Right cardiac atrium (tissue), 5 donors: ENCODE results near the gene DAPK1. TPM values are rescaled to one million over a fixed set of nuclear protein-coding genes. Genes with fewer than 3 reads are reported as not detected.

Experiments
- ATAC-seq, 2 donors: fragments of 200-7000 bp; cut with Tn5 transposase; one replicate each; pipeline versions ENCODE4 v1.8.0 to v1.9.1; 2020; ENCODE audit warnings: moderate library complexity in 2 of 2, mild to moderate bottlenecking in 1 of 2
- DNase-seq, 3 donors: peaks; one replicate each; pipeline ENCODE4 v3.0.0-alpha.2; 2020
- H3K27ac ChIP-seq: one replicate; pipeline ENCODE4 v1.5.1; 2013; ENCODE audit warnings: mild to moderate bottlenecking, low read length, control low read depth, moderate library complexity
- H3K27me3 ChIP-seq: one replicate; pipeline ENCODE4 v1.6.1; 2013; ENCODE audit not compliant: control insufficient read depth, insufficient read depth
- H3K4me1 ChIP-seq: one replicate; pipeline ENCODE4 v1.6.1; 2013; ENCODE audit warnings: low read length; ENCODE audit not compliant: control insufficient read depth, insufficient read depth
- H3K4me3 ChIP-seq: one replicate; pipeline ENCODE4 v1.5.1; 2013; ENCODE audit warnings: low read length, control low read depth
- H3K9me3 ChIP-seq: one replicate; pipeline ENCODE4 v1.6.1; 2013; ENCODE audit warnings: low read length; ENCODE audit not compliant: control insufficient read depth
- WGBS: extraction: QIAGEN DNeasy Blood & Tissue Kit; methylation state at CpG from one replicate; pipeline ENCODE4 v1.1.7; 2013; 5-methylcytosine and 5-hydroxymethylcytosine counted together
- intact Hi-C, 4 donors: fragments of 100-400 bp; cut with DNase I; formaldehyde crosslinking; loops; one replicate each; pipeline versions ENCODE4 v1.11.0 to v1.14.0; 2022 to 2023
- polyA plus RNA-seq: library from polyadenylated mRNA; stranded (reverse); fragments of 200-250 nt; gene quantifications from one replicate; pipeline ENCODE4 v1.2.3, GENCODE V29; 2013
- total RNA-seq, 4 donors: library from RNA; stranded (reverse); fragmentation: NEBNext Ultra II Directional; extraction: Animal tissue kit (Norgen Biotek cat#: 25700); gene quantifications; one replicate each; pipeline ENCODE4 v1.2.1, GENCODE V29; 2021
- donor health status: healthy with polysubstance abuse.
- donor health status: DM: no; HTN: yes; CAD: no.
- donor health status: DM: no; HTN: no; CAD: no.
- donor health status: DM: no; HTN: yes; CAD: no; lungs with severe emphysema.
- donor health status: DM: yes; HTN: yes; CAD: no.

Gene DAPK1
- total and polyA plus RNA-seq, 5 donors: 5.2 to 20.1 (median 18.5) TPM

- intact Hi-C loops: loop anchor here in 1 of 4 donors (10.0 kb wide), 1 partner anchor 141 kb away; the partner anchor contains the start of gene DAPK1
- no peak overlapping the region for H3K4me3 ChIP-seq
- no peaks in the 10 kb centered on the region for H3K9me3 ChIP-seq
- 92% methylated on average over 15 of the region's 15 CpGs for WGBS
- H3K4me1 ChIP-seq: peaks cover 4% of the 10 kb centered on the region
- no peaks in the 10 kb centered on the region for H3K27me3 ChIP-seq
- DNase-seq: no peak
- ATAC-seq: peak; percentile 22 to 30
- no peak overlapping the region for H3K27ac ChIP-seq
These were observed 138.2 kb downstream of the DAPK1 start for GRCh38 chr9:87635656-87636501.

- no peaks in the 10 kb centered on the region for H3K9me3 ChIP-seq
- intact Hi-C loops: loop anchor here in 1 of 4 donors (10.0 kb wide), 1 partner anchor 143 kb away; the partner anchor contains the start of gene DAPK1
- no peak for DNase-seq
- H3K27ac ChIP-seq: no peak overlapping the region
- WGBS: 88% methylated on average over 6 of the region's 6 CpGs
- H3K4me3 ChIP-seq: no peak overlapping the region
- H3K4me1 ChIP-seq: peaks cover 4% of the 10 kb centered on the region
- no peak for ATAC-seq
- no peaks in the 10 kb centered on the region for H3K27me3 ChIP-seq
These were observed 140.6 kb downstream of the DAPK1 start for GRCh38 chr9:87638292-87638691.

GRCh38 chr9:87639949-87640348 is 142.3 kb downstream of the DAPK1 start:
- Histone ChIP-seq H3K4me3 (no peak overlapping the region), H3K9me3 (no peaks in the 10 kb centered on the region), H3K27ac (no peak overlapping the region), H3K4me1 (peaks cover 4% of the 10 kb centered on the region), H3K27me3 (no peaks in the 10 kb centered on the region)
- ATAC-seq: no peak
- intact Hi-C loops: loop anchor here in 1 of 4 donors (10.0 kb wide), 1 partner anchor 145 kb away; the partner anchor contains the start of gene DAPK1
- no peak for DNase-seq
- 50% methylated on average over 4 of the region's 4 CpGs for WGBS

GRCh38 chr9:87640385-87640795 is 142.7 kb downstream of the DAPK1 start:
- ATAC-seq (peak; percentile 74 to 81), DNase-seq (peak; percentile 45 to 84 (median 79))
- peaks cover 4% of the 10 kb centered on the region for H3K4me1 ChIP-seq
- no peaks in the 10 kb centered on the region for H3K9me3 ChIP-seq
- no peak overlapping the region for H3K4me3 ChIP-seq
- no peaks in the 10 kb centered on the region for H3K27me3 ChIP-seq
- 14% methylated on average over 5 of the region's 5 CpGs for WGBS
- no peak overlapping the region for H3K27ac ChIP-seq
- intact Hi-C loops: no loop called here

GRCh38 chr9:87641067-87641466 is 143.4 kb downstream of the DAPK1 start:
- ATAC-seq (no peak), DNase-seq (no peak)
- Histone ChIP-seq H3K27me3 (no peaks in the 10 kb centered on the region), H3K9me3 (no peaks in the 10 kb centered on the region), H3K4me3 (no peak overlapping the region), H3K27ac (no peak overlapping the region), H3K4me1 (peaks cover 4% of the 10 kb centered on the region)
- 96% methylated on average over 3 of the region's 3 CpGs for WGBS
- intact Hi-C loops: no loop called here

- peaks cover 4% of the 10 kb centered on the region for H3K4me1 ChIP-seq
- ATAC-seq (no peak), DNase-seq (no peak)
- H3K4me3 ChIP-seq: no peak overlapping the region
- H3K27ac ChIP-seq: no peak overlapping the region
- WGBS: 68% methylated on average over 6 of the region's 6 CpGs
- H3K9me3 ChIP-seq: no peaks in the 10 kb centered on the region
- intact Hi-C loops: no loop called here
- no peaks in the 10 kb centered on the region for H3K27me3 ChIP-seq
These were observed 144.9 kb downstream of the DAPK1 start for GRCh38 chr9:87642330-87643106.

GRCh38 chr9:87643107-87643650 is 145.5 kb downstream of the DAPK1 start:
- WGBS: 42% methylated on average over 9 of the region's 9 CpGs

GRCh38 chr9:87643778-87644570 is 146.3 kb downstream of the DAPK1 start:
- Histone ChIP-seq H3K4me3 (no peak overlapping the region), H3K27me3 (no peaks in the 10 kb centered on the region), H3K4me1 (peaks cover 4% of the 10 kb centered on the region), H3K27ac (no peak overlapping the region), H3K9me3 (no peaks in the 10 kb centered on the region)
- intact Hi-C loops: no loop called here
- ATAC-seq (peak; percentile 44 to 55), DNase-seq (no peak)
- 62% methylated on average over 9 of the region's 9 CpGs for WGBS

More at GRCh38 chr9:87643107-87643650, 145.5 kb downstream of the DAPK1 start:
- Histone ChIP-seq H3K9me3 (no peaks in the 10 kb centered on the region), H3K4me1 (peaks cover 4% of the 10 kb centered on the region), H3K27ac (no peak overlapping the region), H3K27me3 (no peaks in the 10 kb centered on the region), H3K4me3 (no peak overlapping the region)
- intact Hi-C loops: no loop called here
- ATAC-seq (peak; percentile 67 to 68), DNase-seq (no peak)

GRCh38 chr9:87644659-87645058 is 147.0 kb downstream of the DAPK1 start:
- WGBS: 90% methylated on average over 1 of the region's 1 CpG
- Histone ChIP-seq H3K4me1 (peaks cover 4% of the 10 kb centered on the region), H3K27ac (no peak overlapping the region), H3K9me3 (no peaks in the 10 kb centered on the region), H3K27me3 (no peaks in the 10 kb centered on the region), H3K4me3 (no peak overlapping the region)
- no peak for ATAC-seq
- intact Hi-C loops: no loop called here
- no peak for DNase-seq

GRCh38 chr9:87646546-87646945 is 148.9 kb downstream of the DAPK1 start:
- WGBS: 84% methylated on average over 3 of the region's 3 CpGs
- ATAC-seq: no peak
- intact Hi-C loops: no loop called here
- no peaks in the 10 kb centered on the region for H3K9me3 ChIP-seq
- no peak overlapping the region for H3K4me3 ChIP-seq
- no peak overlapping the region for H3K27ac ChIP-seq
- DNase-seq: no peak
- no peaks in the 10 kb centered on the region for H3K27me3 ChIP-seq
- H3K4me1 ChIP-seq: no peaks in the 10 kb centered on the region
